Activated CD8-positive, alpha-beta T cell treated with anti-CD3 and anti-CD28 coated beads, Interleukin-2, amount 10 ng/mL, durations not matched to agents 7 days and 5 days (primary cell): ENCODE results near the gene COQ4. TPM values are rescaled to one million over a fixed set of nuclear protein-coding genes. Genes with fewer than 3 reads are reported as not detected.

Experiments used
- ATAC-seq: fragments of 150-1000 bp; cut with Tn5 transposase; one replicate; pipeline ENCODE4 v1.10.0; 2021; ENCODE audit warnings: moderate library complexity
- CTCF ChIA-PET: fragments of 350-600 bp; sonication (Branson Sonifier 250); formaldehyde crosslinking; loops from one replicate; lab custom pipeline; 2021; ENCODE audit warnings: antibody characterized with exemption; lab: Charles Lee
- POLR2A ChIA-PET: fragments of 350-600 bp; sonication (Branson Sonifier 250); formaldehyde crosslinking; loops from one replicate; lab custom pipeline; 2021; ENCODE audit warnings: antibody characterized with exemption; lab: Charles Lee
- DNase-seq: peaks from one replicate; pipeline ENCODE4 v3.0.0-alpha.2; 2020
- H3K27ac Mint-ChIP-seq: one replicate; pipeline ENCODE4 v1.8.0; 2021; ENCODE audit warnings: mild to moderate bottlenecking, mixed read lengths
- H3K27me3 Mint-ChIP-seq: one replicate; pipeline ENCODE4 v1.8.0; 2021; ENCODE audit warnings: low read depth, mixed read lengths
- H3K36me3 Mint-ChIP-seq: one replicate; pipeline ENCODE4 v1.8.0; 2021; ENCODE audit warnings: low read depth, mixed read lengths
- H3K4me1 Mint-ChIP-seq: one replicate; pipeline ENCODE4 v1.8.0; 2021; ENCODE audit warnings: low read depth, mixed read lengths
- H3K4me3 Mint-ChIP-seq: one replicate; pipeline ENCODE4 v1.8.0; 2021; ENCODE audit warnings: mild to moderate bottlenecking, mixed read lengths
- H3K9me3 Mint-ChIP-seq: one replicate; pipeline ENCODE4 v1.8.0; 2022; ENCODE audit warnings: mixed read lengths; ENCODE audit not compliant: insufficient read depth
- total RNA-seq, 2 experiments: library from RNA; stranded (reverse); gene quantifications; one replicate each; pipeline ENCODE4 v1.2.3, GENCODE V29; 2021

COQ4 gene
- total RNA-seq, 2 experiments from 2014 or later = 31.8 to 34.9 TPM

DNA sequence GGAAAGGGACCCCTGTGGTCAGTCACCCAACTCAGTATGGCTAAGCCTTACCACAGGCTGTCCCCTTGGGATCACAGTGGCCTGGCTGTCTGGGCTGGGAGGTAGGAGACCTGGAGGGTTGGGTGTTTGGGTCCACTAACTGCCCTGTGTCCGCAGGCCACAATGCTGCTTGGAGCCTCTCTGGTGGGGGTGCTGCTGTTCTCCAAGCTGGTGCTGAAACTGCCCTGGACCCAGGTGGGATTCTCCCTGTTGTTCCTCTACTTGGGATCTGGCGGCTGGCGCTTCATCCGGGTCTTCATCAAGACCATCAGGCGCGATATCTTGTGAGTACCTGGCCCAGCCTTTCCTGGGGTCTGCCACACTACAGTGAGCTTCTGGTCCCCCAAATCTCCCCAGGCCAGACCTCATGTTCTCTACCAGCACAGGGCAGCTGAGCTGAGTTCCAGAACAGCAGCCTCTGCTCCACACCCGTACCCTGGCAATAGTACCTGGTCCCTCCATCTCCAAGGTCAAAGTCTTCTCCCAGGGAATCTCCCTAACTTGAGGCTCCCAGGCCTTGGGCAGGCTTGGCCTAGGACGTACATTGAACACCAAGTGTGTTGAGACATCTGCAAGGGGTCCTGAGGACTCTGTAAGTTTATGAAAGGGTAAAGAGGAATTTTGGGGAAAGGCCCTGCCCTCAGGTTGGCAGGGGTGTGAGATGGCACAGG is 20.5 kb downstream of the COQ4 start:
- H3K27ac Mint-ChIP-seq = no peak overlapping the region
- ChIA-PET CTCF (no interaction called here), POLR2A (no interaction called here)
- H3K4me1 Mint-ChIP-seq = peaks cover 11% of the 10 kb centered on the region
- DNase-seq = no peak
- H3K9me3 Mint-ChIP-seq = no peaks in the 10 kb centered on the region
- no peak for ATAC-seq
- no peak overlapping the region for H3K4me3 Mint-ChIP-seq
- no peaks in the 10 kb centered on the region for H3K27me3 Mint-ChIP-seq
- peaks cover 7% of the 10 kb centered on the region for H3K36me3 Mint-ChIP-seq

DNA sequence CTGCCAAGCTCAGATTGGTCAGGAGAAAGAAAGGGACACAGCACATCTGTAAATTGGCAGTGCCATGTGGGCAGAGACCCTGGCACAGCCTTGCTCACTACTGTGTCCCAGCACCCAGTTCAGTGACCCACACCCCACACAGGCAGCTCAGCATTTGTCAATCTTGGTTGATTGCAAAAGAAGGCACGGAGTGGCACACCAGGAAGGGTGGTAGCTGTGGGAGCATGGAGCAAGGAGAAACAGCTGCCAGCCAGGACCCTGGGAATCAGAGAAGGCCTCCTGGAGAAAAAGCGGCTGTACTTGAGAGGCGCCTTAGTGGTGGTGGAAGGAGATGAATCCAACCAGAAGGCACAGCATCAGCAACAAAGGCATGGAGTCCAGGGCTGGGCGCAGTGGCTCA is 21.2 kb downstream of the COQ4 start:
- Mint-ChIP-seq H3K4me3 (no peak overlapping the region), H3K27ac (no peak overlapping the region), H3K4me1 (peaks cover 11% of the 10 kb centered on the region), H3K9me3 (no peaks in the 10 kb centered on the region), H3K27me3 (no peaks in the 10 kb centered on the region), H3K36me3 (peaks cover 7% of the 10 kb centered on the region)
- CTCF ChIA-PET = no interaction called here
- POLR2A ChIA-PET = no interaction called here
- DNase-seq (no peak), ATAC-seq (no peak)

DNA sequence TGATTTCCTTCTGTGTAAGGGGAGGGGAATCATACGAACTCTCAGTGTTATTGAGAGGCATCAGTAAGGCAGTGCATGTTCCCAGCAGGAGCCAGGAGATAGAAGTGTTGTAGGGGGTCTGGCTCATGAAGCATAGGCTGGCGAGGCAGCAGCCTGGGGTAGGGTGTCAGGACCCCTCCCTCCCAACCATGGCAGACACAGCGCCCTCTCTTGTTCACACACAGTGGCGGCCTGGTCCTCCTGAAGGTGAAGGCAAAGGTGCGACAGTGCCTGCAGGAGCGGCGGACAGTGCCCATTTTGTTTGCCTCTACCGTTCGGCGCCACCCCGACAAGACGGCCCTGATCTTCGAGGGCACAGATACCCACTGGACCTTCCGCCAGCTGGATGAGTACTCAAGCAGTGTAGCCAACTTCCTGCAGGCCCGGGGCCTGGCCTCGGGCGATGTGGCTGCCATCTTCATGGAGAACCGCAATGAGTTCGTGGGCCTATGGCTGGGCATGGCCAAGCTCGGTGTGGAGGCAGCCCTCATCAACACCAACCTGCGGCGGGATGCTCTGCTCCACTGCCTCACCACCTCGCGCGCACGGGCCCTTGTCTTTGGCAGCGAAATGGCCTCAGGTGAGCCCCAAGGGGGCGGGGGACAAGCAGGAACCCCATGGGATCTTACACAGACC is 22.4 kb downstream of the COQ4 start:
- peaks cover 9% of the 10 kb centered on the region for H3K36me3 Mint-ChIP-seq
- no peaks in the 10 kb centered on the region for H3K27me3 Mint-ChIP-seq
- no peaks in the 10 kb centered on the region for H3K9me3 Mint-ChIP-seq
- CTCF ChIA-PET = interaction anchor here (1.3 kb wide), 2 partner anchors 17 to 50 kb away, joined by 3 to 5 read pairs; no protein-coding TSS in a partner anchor
- H3K4me1 Mint-ChIP-seq = peaks cover 6% of the 10 kb centered on the region
- no peak for DNase-seq
- no peak for ATAC-seq
- no peak overlapping the region for H3K4me3 Mint-ChIP-seq
- H3K27ac Mint-ChIP-seq = no peak overlapping the region
- POLR2A ChIA-PET = no interaction called here

DNA sequence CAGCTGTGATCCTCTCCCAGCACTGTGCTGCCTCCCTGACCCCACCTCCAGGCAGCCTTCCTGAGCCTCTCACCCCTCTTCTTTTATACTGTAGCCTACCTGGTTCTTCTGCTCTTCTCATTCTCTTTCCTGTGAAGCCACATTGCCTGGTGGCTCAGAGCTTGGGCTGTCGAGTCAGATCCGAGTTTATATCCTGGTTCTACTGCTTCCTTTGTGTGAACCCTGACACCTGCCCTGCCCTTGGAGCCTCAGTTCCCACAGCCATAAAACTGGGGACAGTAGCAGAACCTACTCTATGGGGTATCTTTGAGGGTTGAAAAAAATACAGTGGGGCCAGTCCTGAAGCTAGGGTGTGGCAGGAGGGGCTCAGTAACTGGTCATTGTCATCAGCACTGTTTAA is 26.5 kb downstream of the COQ4 start:
- H3K36me3 Mint-ChIP-seq = peaks cover 14% of the 10 kb centered on the region
- POLR2A ChIA-PET = no interaction called here

DNA sequence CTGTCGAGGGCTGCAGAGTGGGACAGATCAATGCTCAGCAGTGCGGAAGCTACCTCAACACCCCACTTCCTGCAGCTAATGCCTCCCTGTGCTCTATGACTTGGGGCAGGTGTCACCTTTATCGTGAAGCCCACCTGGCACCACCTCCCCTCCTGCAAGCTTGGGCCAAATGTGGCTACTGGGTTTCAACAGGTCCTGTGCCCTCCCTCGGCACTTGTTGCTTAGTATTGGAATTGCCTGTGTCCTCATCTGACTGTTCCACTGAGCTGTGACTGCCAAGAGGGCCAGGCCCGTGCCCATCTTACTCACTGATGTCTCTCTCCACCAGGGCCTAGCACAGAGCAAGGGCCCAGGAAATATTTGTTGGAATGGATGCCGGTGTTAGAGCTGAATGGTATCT is 27.1 kb downstream of the COQ4 start:
- no peaks in the 10 kb centered on the region for H3K27me3 Mint-ChIP-seq
- ChIA-PET POLR2A (no interaction called here), CTCF (interaction anchor here (0.7 to 0.8 kb wide), 2 partner anchors 9 to 55 kb away, joined by 3 read pairs; no protein-coding TSS in a partner anchor)
- H3K4me3 Mint-ChIP-seq = no peak overlapping the region
- DNase-seq = no peak
- ATAC-seq = no peak
- no peaks in the 10 kb centered on the region for H3K4me1 Mint-ChIP-seq
- H3K36me3 Mint-ChIP-seq = peaks cover 16% of the 10 kb centered on the region
- no peak overlapping the region for H3K27ac Mint-ChIP-seq
- H3K9me3 Mint-ChIP-seq = no peaks in the 10 kb centered on the region

More for the DNA sequence above, 26.5 kb downstream of the COQ4 start:
- no peaks in the 10 kb centered on the region for H3K4me1 Mint-ChIP-seq
- no peaks in the 10 kb centered on the region for H3K27me3 Mint-ChIP-seq
- H3K4me3 Mint-ChIP-seq = no peak overlapping the region
- H3K27ac Mint-ChIP-seq = peak overlapping the region; percentile 1
- CTCF ChIA-PET = interaction anchor here (0.7 to 0.8 kb wide), 2 partner anchors 8 to 54 kb away, joined by 3 read pairs; no protein-coding TSS in a partner anchor
- DNase-seq (no peak), ATAC-seq (no peak)
- H3K9me3 Mint-ChIP-seq = no peaks in the 10 kb centered on the region

GRCh38 chr9:128355451-128355850 is 32.8 kb downstream of the COQ4 start:
- Mint-ChIP-seq H3K36me3 (peaks cover 16% of the 10 kb centered on the region), H3K27ac (no peak overlapping the region), H3K4me3 (no peak overlapping the region), H3K9me3 (no peaks in the 10 kb centered on the region), H3K4me1 (no peaks in the 10 kb centered on the region), H3K27me3 (no peaks in the 10 kb centered on the region)
- ChIA-PET POLR2A (no interaction called here), CTCF (no interaction called here)
- no peak for ATAC-seq
- no peak for DNase-seq

DNA sequence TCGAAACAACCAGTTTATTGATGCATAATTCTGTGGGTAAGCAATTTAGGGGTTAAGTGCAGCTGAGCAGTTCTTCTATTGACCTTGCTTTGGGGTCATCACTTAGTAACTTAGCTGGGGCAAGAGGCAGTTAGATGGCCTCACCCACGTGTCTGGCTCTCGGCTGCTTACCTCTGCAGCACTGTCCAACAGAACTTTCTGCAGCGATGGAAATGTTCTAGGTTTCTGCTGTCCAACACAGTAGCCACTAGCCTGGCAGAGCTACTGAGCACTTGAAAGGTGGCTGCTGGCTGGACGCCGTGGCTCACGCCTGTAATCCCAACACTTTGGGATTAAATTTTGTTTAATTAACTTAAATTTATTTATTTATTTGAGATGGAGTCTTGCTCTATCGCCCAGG is 35.5 kb downstream of the COQ4 start:
- H3K9me3 Mint-ChIP-seq = no peaks in the 10 kb centered on the region
- CTCF ChIA-PET = interaction anchor here (1.1 to 2.2 kb wide), 3 partner anchors 10 to 81 kb away, joined by 3 to 5 read pairs (median 4); no protein-coding TSS in a partner anchor

DNA sequence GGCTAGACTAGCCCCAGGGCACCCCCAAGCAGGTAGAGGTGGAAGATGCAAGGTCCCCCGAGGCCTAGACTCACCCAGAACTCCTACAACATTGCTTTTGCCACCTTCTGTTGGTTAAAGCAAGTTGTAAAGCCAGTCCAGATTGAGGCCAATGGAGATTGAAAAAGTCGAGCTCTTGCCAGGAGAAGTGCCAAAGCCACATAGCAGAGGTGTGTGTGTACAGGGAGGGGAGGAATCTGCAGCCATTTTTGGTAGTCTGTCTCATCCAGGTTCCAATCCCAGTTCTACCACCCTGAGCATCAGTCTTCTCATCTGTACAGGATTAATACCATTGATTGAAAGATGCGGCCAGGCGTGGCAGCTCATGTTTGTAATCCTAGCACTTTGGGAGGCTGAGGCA is 36.2 kb downstream of the COQ4 start:
- ATAC-seq (no peak), DNase-seq (no peak)
- CTCF ChIA-PET = interaction anchor here (1.3 to 4.6 kb wide), 2 partner anchors 53 to 80 kb away, joined by 4 to 62 read pairs; no protein-coding TSS in a partner anchor
- POLR2A ChIA-PET = no interaction called here
- no peak overlapping the region for H3K4me3 Mint-ChIP-seq
- no peaks in the 10 kb centered on the region for H3K9me3 Mint-ChIP-seq
- H3K27ac Mint-ChIP-seq = no peak overlapping the region
- peaks cover 14% of the 10 kb centered on the region for H3K4me1 Mint-ChIP-seq
- peaks cover 11% of the 10 kb centered on the region for H3K36me3 Mint-ChIP-seq
- no peaks in the 10 kb centered on the region for H3K27me3 Mint-ChIP-seq

More for the DNA sequence above, 35.5 kb downstream of the COQ4 start:
- ATAC-seq = no peak
- Mint-ChIP-seq H3K4me1 (peaks cover 14% of the 10 kb centered on the region), H3K4me3 (no peak overlapping the region), H3K27me3 (no peaks in the 10 kb centered on the region), H3K36me3 (peaks cover 15% of the 10 kb centered on the region), H3K27ac (no peak overlapping the region)
- no peak for DNase-seq
- POLR2A ChIA-PET = no interaction called here

- Mint-ChIP-seq H3K27me3 (no peaks in the 10 kb centered on the region), H3K27ac (no peak overlapping the region), H3K36me3 (peaks cover 4% of the 10 kb centered on the region), H3K4me1 (peaks cover 28% of the 10 kb centered on the region), H3K4me3 (no peak overlapping the region), H3K9me3 (no peaks in the 10 kb centered on the region)
- POLR2A ChIA-PET = interaction anchor here (3.4 kb wide), 1 partner anchor 11 kb away, joined by 12 read pairs; the partner anchor contains the start of gene URM1
- CTCF ChIA-PET = interaction anchor here (2.6 to 4.6 kb wide), 4 partner anchors 11 to 59 kb away, joined by 16 to 67 read pairs (median 50); partner anchors contain the start of genes CERCAM and URM1
- DNase-seq (no peak), ATAC-seq (no peak)
Observed at GRCh38 chr9:128360826-128361225, 38.2 kb downstream of the COQ4 start.

DNA sequence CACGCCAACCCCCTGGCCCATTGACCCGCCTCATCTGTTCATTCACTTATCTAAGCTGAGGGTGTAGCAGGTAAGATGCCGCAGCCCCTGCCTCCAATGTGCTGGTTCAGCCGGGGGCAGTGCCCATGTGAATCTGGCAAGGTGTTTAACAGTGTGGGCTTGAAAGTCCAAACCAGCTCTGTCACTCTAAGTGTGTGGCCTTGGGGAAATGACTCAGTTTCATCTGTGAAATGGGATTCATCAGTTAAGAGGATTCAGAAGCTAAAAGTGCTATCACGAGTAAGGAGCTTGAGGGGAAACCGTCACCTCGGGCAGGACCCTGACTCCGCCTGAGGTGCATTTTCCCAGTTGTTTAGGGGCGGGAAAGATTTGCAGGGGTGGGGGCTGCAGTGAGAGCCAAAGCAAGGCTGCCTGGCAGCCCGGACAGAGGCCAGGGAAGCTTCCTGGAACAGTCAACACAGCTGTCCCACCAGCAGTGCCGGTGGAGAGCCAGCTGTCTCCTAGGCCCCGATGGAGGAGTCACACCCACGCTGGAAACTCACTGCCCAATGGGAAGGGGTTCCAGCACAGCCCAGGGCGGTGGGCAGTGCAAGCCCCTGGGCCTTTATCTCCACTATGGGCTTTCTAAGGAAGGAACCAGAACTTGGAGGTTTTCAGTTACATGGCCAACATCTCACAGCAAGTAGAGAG is 38.8 kb downstream of the COQ4 start:
- ChIA-PET POLR2A (interaction anchor here (0.8 to 3.4 kb wide), 3 partner anchors 9 to 189 kb away, joined by 3 to 12 read pairs (median 6); partner anchors contain the start of gene URM1), CTCF (interaction anchor here (1.0 to 4.6 kb wide), 27 partner anchors 8 to 242 kb away, joined by 3 to 67 read pairs (median 5); partner anchors contain the start of genes CERCAM, SLC27A4 and URM1)
- no peaks in the 10 kb centered on the region for H3K36me3 Mint-ChIP-seq
- H3K27ac Mint-ChIP-seq = peak overlapping the region; percentile 60
- H3K9me3 Mint-ChIP-seq = no peaks in the 10 kb centered on the region
- H3K4me3 Mint-ChIP-seq = peak overlapping the region; percentile 66
- DNase-seq (no peak), ATAC-seq (no peak)
- no peaks in the 10 kb centered on the region for H3K27me3 Mint-ChIP-seq
- peaks cover 28% of the 10 kb centered on the region for H3K4me1 Mint-ChIP-seq

DNA sequence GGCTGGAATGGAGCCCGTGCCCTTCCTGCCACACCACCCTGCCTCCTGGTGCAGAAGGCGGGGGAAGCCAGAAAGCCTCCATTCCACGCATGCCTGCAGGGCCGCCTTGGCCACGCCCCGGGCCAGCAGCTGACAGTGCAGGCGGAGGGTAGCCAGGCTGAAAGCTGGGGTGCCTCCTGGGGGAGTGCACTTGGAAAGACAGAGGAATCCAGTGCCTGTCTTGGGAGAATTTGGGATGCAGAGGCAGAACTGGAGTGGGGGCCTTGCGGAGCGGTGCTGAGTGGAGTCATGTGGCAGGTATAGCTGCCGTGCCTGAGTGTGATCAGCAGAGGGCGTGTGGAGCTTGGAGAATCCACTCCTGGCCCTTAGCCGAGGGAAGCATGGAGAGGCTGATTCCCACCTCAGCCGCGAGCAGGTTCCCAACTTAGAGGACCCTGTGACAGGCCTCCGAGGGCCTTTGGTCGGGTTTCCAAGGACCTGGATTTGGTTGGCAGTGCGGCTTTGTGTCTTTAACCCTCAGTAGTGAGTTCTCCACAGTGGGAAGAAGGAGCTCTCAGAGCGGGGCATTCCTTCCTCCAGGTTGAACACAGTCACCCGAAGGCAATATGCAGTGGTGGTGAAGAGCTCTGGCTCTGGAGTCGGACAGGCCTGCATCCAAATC is 39.5 kb downstream of the COQ4 start:
- ATAC-seq = peak; percentile 91
- ChIA-PET CTCF (interaction anchor here (0.6 to 4.6 kb wide), 48 partner anchors 8 to 491 kb away, joined by 3 to 67 read pairs (median 4); partner anchors contain the start of genes CERCAM, GLE1, SLC27A4 and URM1), POLR2A (interaction anchor here (0.6 to 3.4 kb wide), 8 partner anchors 8 to 188 kb away, joined by 3 to 12 read pairs (median 3); partner anchors contain the start of gene URM1)
- no peaks in the 10 kb centered on the region for H3K27me3 Mint-ChIP-seq
- peak overlapping the region; percentile 66 for H3K4me3 Mint-ChIP-seq
- no peaks in the 10 kb centered on the region for H3K36me3 Mint-ChIP-seq
- no peaks in the 10 kb centered on the region for H3K9me3 Mint-ChIP-seq
- H3K4me1 Mint-ChIP-seq = peaks cover 28% of the 10 kb centered on the region
- H3K27ac Mint-ChIP-seq = peak overlapping the region; percentile 55
- peak; percentile 78 for DNase-seq
